Measurements from ENCODE around the gene GRAMD1C. TPM values are rescaled to one million over a fixed set of nuclear protein-coding genes. Genes with fewer than 3 reads are reported as not detected.

Gene GRAMD1C
- total and polyA plus RNA-seq, 2 donors (not counting 3 experiments of a cell fraction or from before 2014, with no cell fraction given): 7.0 to 24.0 TPM

DNA sequence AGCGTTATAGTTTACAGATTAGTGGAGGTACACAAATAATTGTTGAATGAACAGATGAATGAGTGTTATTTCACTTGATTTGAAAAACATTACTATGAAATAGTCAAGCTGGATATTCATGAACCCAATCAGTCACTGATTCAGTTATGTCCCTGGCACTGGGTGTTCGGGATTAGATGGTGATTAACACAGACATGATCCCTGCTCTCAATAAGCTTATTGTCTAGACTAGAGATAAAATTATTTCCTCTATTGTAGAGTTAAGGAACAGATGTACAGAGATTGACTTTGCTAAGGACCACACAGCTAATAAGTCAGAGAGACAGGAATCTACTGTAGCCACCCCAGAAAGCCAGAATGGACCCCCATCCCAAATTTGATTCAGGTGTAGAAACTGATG, 963 bp downstream of the GRAMD1C start:
- ChIA-PET POLR2A (interaction anchor here (0.5 kb wide), 1 partner anchor 93 kb away, joined by 3 read pairs; the partner anchor contains the start of gene ATP6V1A), CTCF (interaction anchor here (0.8 to 4.2 kb wide), 7 partner anchors 89 to 460 kb away, joined by 3 to 30 read pairs (median 10); partner anchors contain the start of gene NAA50)
- H3K4me2 ChIP-seq (ENCODE audit: insufficient read depth, low read length): peak overlapping the region; percentile 71
- no TSS peak for BruUV-seq (replicated peaks)
- dilution Hi-C loops (cut with MboI; ENCODE audit: extremely low pct_ligation_motif_present, low sequenced_read_pairs): no loop called here
- H4K20me1 ChIP-seq (replicated peaks; ENCODE audit: control insufficient read depth, extremely low read depth, insufficient read depth, low read length): peaks cover 2% of the 10 kb centered on the region
- H3K9me1 ChIP-seq (replicated peaks; ENCODE audit: control insufficient read depth, extremely low read depth, insufficient read depth, low read length): no peaks in the 10 kb centered on the region
- H3K79me2 ChIP-seq (ENCODE audit: control insufficient read depth, insufficient read depth, low read length): no peaks in the 10 kb centered on the region
- intact Hi-C loops (cut with micrococcal nuclease): loop anchor here (2.0 to 5.0 kb wide), 3 partner anchors 55 to 341 kb away; partner anchors contain the start of gene USF3
- peak overlapping the region; percentile 83 for H3K27ac ChIP-seq (ENCODE audit: insufficient read depth, low read depth, low read length)
- TF ChIP-seq EZH2 (IDR thresholded peaks at IDR 0.05; ENCODE audit: borderline replicate concordance, low read depth, low read length, severe bottlenecking): no peak
- no peak for TF ChIP-seq POLR2AphosphoS5 (IDR thresholded peaks at IDR 0.05; ENCODE audit: insufficient read depth, low read depth, low read length)
- TF ChIP-seq GATA2 (IDR thresholded peaks at IDR 0.05; ENCODE audit: insufficient read depth, insufficient read length, low read depth, low read length): no peak
- H3K4me3 ChIP-seq (replicated peaks in 1 of 3; ENCODE audit: insufficient read depth in 1 of 3, low read depth in 1 of 3, low read length in 3 of 3): peak overlapping the region; percentile 67 to 80 (median 69)
- H2AFZ ChIP-seq (ENCODE audit: low read depth, low read length): peak overlapping the region; percentile 88
- FAIRE-seq (no peak), DNase-seq (ENCODE audit: low read depth, low spot score) (no peak)
- H3K9ac ChIP-seq (replicated peaks; ENCODE audit: extremely low read depth, insufficient read depth, low read length): peak overlapping the region; percentile 95
- H3K27me3 ChIP-seq (ENCODE audit: control insufficient read depth in 2 of 2, insufficient read depth in 2 of 2, low read length in 2 of 2): no peaks in the 10 kb centered on the region
- no peaks in the 10 kb centered on the region for H3K36me3 ChIP-seq (ENCODE audit: control insufficient read depth in 2 of 2, extremely low read depth in 1 of 2, insufficient read depth in 2 of 2, low read length in 2 of 2)
- H3K4me1 ChIP-seq (ENCODE audit: control insufficient read depth, extremely low read depth, insufficient read depth, low read length): no peaks in the 10 kb centered on the region
- H3K9me3 ChIP-seq (replicated peaks; ENCODE audit: control insufficient read depth, insufficient read depth, low read length): no peaks in the 10 kb centered on the region

GRCh38 chr3:113844622-113845222, 6.1 kb downstream of the GRAMD1C start:
- Histone ChIP-seq H3K9me3 (replicated peaks; ENCODE audit: control insufficient read depth, insufficient read depth, low read length) (no peaks in the 10 kb centered on the region), H3K27ac (ENCODE audit: insufficient read depth, low read depth, low read length) (no peak overlapping the region), H3K4me1 (ENCODE audit: control insufficient read depth, extremely low read depth, insufficient read depth, low read length) (no peaks in the 10 kb centered on the region), H3K27me3 (ENCODE audit: control insufficient read depth in 2 of 2, insufficient read depth in 2 of 2, low read length in 2 of 2) (no peaks in the 10 kb centered on the region), H3K9ac (replicated peaks; ENCODE audit: extremely low read depth, insufficient read depth, low read length) (no peak overlapping the region), H3K79me2 (ENCODE audit: control insufficient read depth, insufficient read depth, low read length) (no peaks in the 10 kb centered on the region), H4K20me1 (replicated peaks; ENCODE audit: control insufficient read depth, extremely low read depth, insufficient read depth, low read length) (peaks cover 2% of the 10 kb centered on the region), H3K36me3 (ENCODE audit: control insufficient read depth in 2 of 2, extremely low read depth in 1 of 2, insufficient read depth in 2 of 2, low read length in 2 of 2) (no peaks in the 10 kb centered on the region), H3K4me2 (ENCODE audit: insufficient read depth, low read length) (no peak overlapping the region), H3K4me3 (replicated peaks in 1 of 3; ENCODE audit: insufficient read depth in 1 of 3, low read depth in 1 of 3, low read length in 3 of 3) (no peak overlapping the region), H3K9me1 (replicated peaks; ENCODE audit: control insufficient read depth, extremely low read depth, insufficient read depth, low read length) (no peaks in the 10 kb centered on the region), H2AFZ (ENCODE audit: low read depth, low read length) (no peak overlapping the region)
- CTCF ChIA-PET: interaction anchor here (0.6 to 5.5 kb wide), 53 partner anchors 9 to 574 kb away, joined by 3 to 113 read pairs (median 5); partner anchors contain the start of genes ATP6V1A, CCDC191, DRD3 and QTRT2
- TF ChIP-seq MYC (IDR thresholded peaks at IDR 0.05; ENCODE audit: low read depth, low read length) (no peak), CTCF (IDR thresholded peaks at IDR 0.05; ENCODE audit: extremely low read depth in 1 of 2, insufficient read depth in 1 of 2, low read depth in 1 of 2, low read length in 2 of 2) (peak; percentile 34 to 46)
- TF ChIP-seq, protein P1, sequence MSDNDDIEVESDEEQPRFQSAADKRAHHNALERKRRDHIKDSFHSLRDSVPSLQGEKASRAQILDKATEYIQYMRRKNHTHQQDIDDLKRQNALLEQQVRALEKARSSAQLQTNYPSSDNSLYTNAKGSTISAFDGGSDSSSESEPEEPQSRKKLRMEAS (IDR thresholded peaks at IDR 0.05; ENCODE audit: insufficient read depth, insufficient read length): no peak
- POLR2A ChIA-PET: no interaction called here
- dilution Hi-C loops (cut with MboI; ENCODE audit: extremely low pct_ligation_motif_present, low sequenced_read_pairs) (no loop called here), intact Hi-C loops (cut with micrococcal nuclease) (loop anchor here (1.0 to 10.0 kb wide), 5 partner anchors 69 to 570 kb away; partner anchors contain the start of genes CCDC191, QTRT2 and TIGIT)
- no TSS peak for BruUV-seq (replicated peaks)
- FAIRE-seq (peak; percentile 56), DNase-seq (ENCODE audit: low read depth, low spot score) (peak; percentile 63)

Data from endothelial cell of umbilical vein (primary cell).